ENCODE measurements around the gene EFCAB12.
"Not testable (repeated sequence)": the region's sequence is repeated elsewhere in the genome, so short reads cannot be mapped to it uniquely, and the experiment has no call there.

Gene EFCAB12

DNA sequence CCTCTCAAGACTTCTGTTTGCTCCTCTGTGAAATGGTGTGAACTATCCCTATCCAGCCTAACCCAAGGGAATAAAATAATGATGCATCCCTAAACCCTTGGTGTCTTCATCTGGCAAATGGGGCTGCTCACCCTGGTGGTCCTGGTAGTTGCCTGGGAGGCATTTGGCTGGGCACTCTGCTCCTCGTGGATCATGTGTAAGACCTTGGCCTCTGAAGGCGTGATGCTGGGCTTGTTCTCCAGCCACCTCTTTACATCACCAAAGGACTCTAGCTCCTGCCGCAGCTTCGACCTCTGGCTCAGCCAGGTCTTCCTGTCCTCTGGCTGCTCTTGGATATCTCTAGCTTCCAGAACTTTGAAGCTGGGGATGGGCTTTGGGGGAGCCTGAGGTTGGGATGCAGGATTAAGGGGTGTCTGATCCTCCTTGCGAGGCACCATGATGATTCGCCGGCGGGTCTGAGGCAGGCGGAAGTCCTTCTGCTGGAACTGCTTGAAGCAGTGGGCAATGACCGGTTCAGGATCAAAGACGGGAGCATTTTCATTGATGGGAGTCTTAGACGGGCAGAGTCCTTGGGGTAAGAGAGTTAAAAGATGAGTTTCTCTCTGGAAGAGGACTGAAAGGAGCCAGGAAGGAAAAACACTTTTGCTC, 7.1 kb downstream of the EFCAB12 start:
- DNase-seq (ENCODE audit: low read depth) = no peak

- no peak for DNase-seq (ENCODE audit: low read depth)
These were observed 9.0 kb downstream of the EFCAB12 start for GRCh38 chr3:129419476-129419875.

- DNase-seq (ENCODE audit: low read depth) = no peak
These were observed 10.1 kb downstream of the EFCAB12 start for GRCh38 chr3:129418041-129418973.

DNA sequence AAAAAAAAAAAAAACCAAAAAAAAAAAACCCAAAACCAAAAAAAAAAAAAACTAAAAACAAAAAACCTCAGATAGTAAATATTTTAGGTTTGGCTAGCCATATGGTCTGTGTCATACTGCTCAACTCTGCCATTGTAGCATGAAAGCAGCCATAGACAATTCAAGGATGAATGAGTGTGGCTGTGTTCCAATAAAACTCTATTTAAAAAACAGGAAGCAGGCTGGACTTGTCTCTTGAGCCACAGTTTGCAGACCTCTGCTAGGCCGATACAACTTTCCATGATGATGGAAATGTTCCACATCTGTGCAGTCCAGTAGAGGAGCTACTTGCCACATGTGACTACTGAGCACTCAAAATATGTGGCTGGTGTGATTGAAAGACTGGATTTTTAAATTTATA, 11.1 kb downstream of the EFCAB12 start:
- peak; percentile 53 for DNase-seq (ENCODE audit: low read depth)

DNA sequence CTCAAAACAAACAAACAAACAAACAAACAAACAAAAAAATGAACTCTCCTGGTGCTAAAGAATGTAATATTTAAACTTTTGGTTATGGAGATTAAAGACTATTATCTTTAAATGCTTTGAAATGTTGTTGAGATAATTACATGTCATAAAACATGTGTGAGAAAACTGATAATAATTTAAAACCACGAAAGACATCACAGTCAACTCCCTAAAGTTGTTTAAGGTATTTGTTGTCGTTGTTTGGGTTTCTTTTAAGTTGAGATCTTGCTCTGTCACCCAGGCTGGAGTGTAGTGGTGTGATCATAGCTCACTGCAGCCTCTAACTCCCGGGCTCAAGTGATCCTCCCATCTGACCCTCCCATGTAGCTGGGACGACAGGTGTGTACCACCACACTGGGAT, 12.0 kb downstream of the EFCAB12 start:
- no peak for DNase-seq (ENCODE audit: low read depth)

- DNase-seq (ENCODE audit: low read depth) = no peak
These were observed 12.6 kb downstream of the EFCAB12 start for GRCh38 chr3:129415830-129416229.

DNA sequence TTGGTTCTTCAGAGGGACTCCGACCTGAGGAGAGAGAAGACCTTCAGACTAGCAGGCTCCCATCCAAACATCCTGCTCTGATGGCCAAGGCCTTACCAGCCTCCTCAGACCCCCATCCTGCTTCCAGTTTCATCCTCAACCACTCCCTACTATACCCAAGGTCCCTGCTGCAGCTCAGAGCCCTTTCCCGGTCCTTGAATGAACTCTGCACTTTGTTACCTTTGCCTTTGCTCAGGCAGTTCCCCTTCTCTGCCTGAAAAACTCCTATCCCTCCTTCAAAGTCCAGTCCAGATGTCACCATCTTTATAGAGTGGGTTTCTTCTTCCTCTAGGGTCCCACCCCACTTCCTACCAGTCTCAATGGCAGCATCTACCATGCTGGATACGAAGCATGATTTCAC, 13.1 kb downstream of the EFCAB12 start:
- DNase-seq (ENCODE audit: low read depth) = no peak

- DNase-seq (ENCODE audit: low read depth) = peak; percentile 92
These were observed 14.5 kb downstream of the EFCAB12 start for GRCh38 chr3:129413687-129414506.

- DNase-seq (ENCODE audit: low read depth) = not testable (repeated sequence)
These were observed 15.2 kb downstream of the EFCAB12 start for GRCh38 chr3:129413238-129413637.

GRCh38 chr3:129412542-129413198, 15.8 kb downstream of the EFCAB12 start:
- DNase-seq (ENCODE audit: low read depth) = peak; percentile 50

- DNase-seq (ENCODE audit: low read depth) = no peak
These were observed 17.5 kb downstream of the EFCAB12 start for GRCh38 chr3:129410971-129411370.

DNA sequence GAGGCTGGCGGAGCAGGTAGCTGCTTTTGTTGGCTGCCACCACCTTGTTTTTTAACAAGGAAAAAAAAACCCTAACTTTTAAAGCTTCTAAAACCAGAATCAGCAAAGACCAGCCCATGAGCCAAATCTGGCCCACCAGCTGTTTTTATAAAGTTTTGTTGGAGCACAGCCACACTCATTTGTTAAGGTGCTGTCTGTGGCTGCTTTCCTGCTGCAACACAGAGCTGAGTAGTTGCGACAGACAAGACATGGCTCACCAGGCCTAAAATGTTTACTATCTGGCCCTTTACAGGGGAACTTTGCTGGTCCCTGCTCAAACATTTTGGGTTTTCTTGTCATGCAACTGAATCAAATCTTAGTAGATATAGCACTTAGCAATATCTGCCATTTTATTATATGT, 18.9 kb downstream of the EFCAB12 start:
- peak; percentile 20 for DNase-seq (ENCODE audit: low read depth)

GRCh38 chr3:129404610-129405009, 23.8 kb downstream of the EFCAB12 start:
- DNase-seq (ENCODE audit: low read depth) = no peak

GRCh38 chr3:129404130-129404529, 24.3 kb downstream of the EFCAB12 start:
- DNase-seq (ENCODE audit: low read depth) = no peak

- DNase-seq (ENCODE audit: low read depth) = no peak
These were observed 25.0 kb downstream of the EFCAB12 start for GRCh38 chr3:129403450-129403849.

- DNase-seq (ENCODE audit: low read depth) = no peak
These were observed 25.8 kb downstream of the EFCAB12 start for GRCh38 chr3:129402616-129403015.

- DNase-seq (ENCODE audit: low read depth) = no peak
These were observed 26.2 kb downstream of the EFCAB12 start for GRCh38 chr3:129402210-129402609.

GRCh38 chr3:129399895-129400357, 28.5 kb downstream of the EFCAB12 start:
- no peak for DNase-seq (ENCODE audit: low read depth)

- DNase-seq (ENCODE audit: low read depth) = peak; percentile 95
These were observed 29.1 kb downstream of the EFCAB12 start for GRCh38 chr3:129399145-129399894.

DNA sequence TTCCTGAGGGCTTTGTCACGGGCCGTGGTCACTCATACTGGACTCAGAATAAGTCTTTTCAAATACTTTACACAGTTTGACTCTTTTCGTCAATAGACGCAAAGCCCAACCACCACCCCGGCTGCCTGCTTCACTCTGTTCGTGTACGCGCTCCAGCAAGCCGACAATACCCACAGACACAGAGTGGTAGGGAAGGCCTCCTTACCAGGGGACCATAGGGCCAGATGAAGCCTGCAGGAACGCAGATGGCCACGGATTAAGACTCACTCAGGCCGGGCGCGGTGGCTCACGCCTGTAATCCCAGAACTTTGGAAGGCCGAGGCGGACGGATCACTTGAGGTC, 29.7 kb downstream of the EFCAB12 start:
- DNase-seq (ENCODE audit: low read depth) = peak; percentile 50
